Measurements from ENCODE around the gene FYN. TPM values are rescaled to one million over a fixed set of nuclear protein-coding genes. Genes with fewer than 3 reads are reported as not detected.
"Not testable (repeated sequence)": the region's sequence is repeated elsewhere in the genome, so short reads cannot be mapped to it uniquely, and the experiment has no call there.

Gene FYN
- total RNA-seq, 1 donor from 2014 or later: 124 TPM

GRCh38 chr6:111634981-111635380 lies 238.3 kb downstream of the FYN start:
- H3K4me3 ChIP-seq (ENCODE audit: low read length in 3 of 3); H3K27ac ChIP-seq (ENCODE audit: low read depth, low read length); H3K27me3 ChIP-seq (ENCODE audit: control insufficient read depth in 3 of 3, insufficient read depth in 3 of 3, low read length in 3 of 3); H3K9me3 ChIP-seq (ENCODE audit: control insufficient read depth in 3 of 3, low read length in 3 of 3); H3K9ac ChIP-seq (ENCODE audit: low read depth in 1 of 3, low read length in 3 of 3); H3K4me1 ChIP-seq (ENCODE audit: control insufficient read depth in 3 of 3, insufficient read depth in 3 of 3, low read length in 3 of 3); H3K36me3 ChIP-seq (ENCODE audit: control insufficient read depth in 3 of 3, insufficient read depth in 3 of 3, low read length in 3 of 3): not testable (repeated sequence)

- Histone ChIP-seq H3K27ac (ENCODE audit: low read depth, low read length) (no peak overlapping the region), H3K27me3 (ENCODE audit: control insufficient read depth in 3 of 3, insufficient read depth in 3 of 3, low read length in 3 of 3) (no peaks in the 10 kb centered on the region), H3K9me3 (ENCODE audit: control insufficient read depth in 3 of 3, low read length in 3 of 3) (no peaks in the 10 kb centered on the region), H3K4me1 (ENCODE audit: control insufficient read depth in 3 of 3, insufficient read depth in 3 of 3, low read length in 3 of 3) (no peaks in the 10 kb centered on the region), H3K36me3 (ENCODE audit: control insufficient read depth in 3 of 3, insufficient read depth in 3 of 3, low read length in 3 of 3) (no peaks in the 10 kb centered on the region), H3K4me3 (ENCODE audit: low read length in 3 of 3) (no peak overlapping the region), H3K9ac (ENCODE audit: low read depth in 1 of 3, low read length in 3 of 3) (no peak overlapping the region)
Observed at GRCh38 chr6:111633822-111634221, 239.4 kb downstream of the FYN start.

GRCh38 chr6:111632468-111633247 lies 240.6 kb downstream of the FYN start:
- Histone ChIP-seq H3K27me3 (ENCODE audit: control insufficient read depth in 3 of 3, insufficient read depth in 3 of 3, low read length in 3 of 3) (no peaks in the 10 kb centered on the region), H3K27ac (ENCODE audit: low read depth, low read length) (no peak overlapping the region), H3K36me3 (ENCODE audit: control insufficient read depth in 3 of 3, insufficient read depth in 3 of 3, low read length in 3 of 3) (no peaks in the 10 kb centered on the region), H3K9me3 (ENCODE audit: control insufficient read depth in 3 of 3, low read length in 3 of 3) (no peaks in the 10 kb centered on the region), H3K4me3 (ENCODE audit: low read length in 3 of 3) (no peak overlapping the region), H3K9ac (ENCODE audit: low read depth in 1 of 3, low read length in 3 of 3) (no peak overlapping the region), H3K4me1 (ENCODE audit: control insufficient read depth in 3 of 3, insufficient read depth in 3 of 3, low read length in 3 of 3) (peaks cover 4 to 8% (median 8%) of the 10 kb centered on the region in 3 donors)

- Histone ChIP-seq H3K4me1 (ENCODE audit: control insufficient read depth in 3 of 3, insufficient read depth in 3 of 3, low read length in 3 of 3) (peaks cover 4 to 10% (median 9%) of the 10 kb centered on the region in 3 donors), H3K36me3 (ENCODE audit: control insufficient read depth in 3 of 3, insufficient read depth in 3 of 3, low read length in 3 of 3) (no peaks in the 10 kb centered on the region), H3K4me3 (ENCODE audit: low read length in 3 of 3) (no peak overlapping the region), H3K27me3 (ENCODE audit: control insufficient read depth in 3 of 3, insufficient read depth in 3 of 3, low read length in 3 of 3) (no peaks in the 10 kb centered on the region), H3K27ac (ENCODE audit: low read depth, low read length) (no peak overlapping the region), H3K9ac (ENCODE audit: low read depth in 1 of 3, low read length in 3 of 3) (no peak overlapping the region), H3K9me3 (ENCODE audit: control insufficient read depth in 3 of 3, low read length in 3 of 3) (no peaks in the 10 kb centered on the region)
Observed at GRCh38 chr6:111631903-111632460, 241.3 kb downstream of the FYN start.

GRCh38 chr6:111631018-111631417 lies 242.2 kb downstream of the FYN start:
- H3K4me1 ChIP-seq (ENCODE audit: control insufficient read depth in 3 of 3, insufficient read depth in 3 of 3, low read length in 3 of 3): peaks cover 8 to 17% (median 14%) of the 10 kb centered on the region in 3 donors
- no peak overlapping the region for H3K27ac ChIP-seq (ENCODE audit: low read depth, low read length)
- no peaks in the 10 kb centered on the region for H3K36me3 ChIP-seq (ENCODE audit: control insufficient read depth in 3 of 3, insufficient read depth in 3 of 3, low read length in 3 of 3)
- no peak overlapping the region for H3K4me3 ChIP-seq (ENCODE audit: low read length in 3 of 3)
- H3K9me3 ChIP-seq (ENCODE audit: control insufficient read depth in 3 of 3, low read length in 3 of 3): no peaks in the 10 kb centered on the region
- no peaks in the 10 kb centered on the region for H3K27me3 ChIP-seq (ENCODE audit: control insufficient read depth in 3 of 3, insufficient read depth in 3 of 3, low read length in 3 of 3)
- no peak overlapping the region for H3K9ac ChIP-seq (ENCODE audit: low read depth in 1 of 3, low read length in 3 of 3)

- H3K4me3 ChIP-seq (ENCODE audit: low read length in 3 of 3): peak overlapping the region in 1 of 3 donors; percentile 0
- H3K36me3 ChIP-seq (ENCODE audit: control insufficient read depth in 3 of 3, insufficient read depth in 3 of 3, low read length in 3 of 3): no peaks in the 10 kb centered on the region
- H3K9ac ChIP-seq (ENCODE audit: low read depth in 1 of 3, low read length in 3 of 3): peak overlapping the region in 2 of 3 donors; percentile 40 to 46
- H3K9me3 ChIP-seq (ENCODE audit: control insufficient read depth in 3 of 3, low read length in 3 of 3): no peaks in the 10 kb centered on the region
- H3K4me1 ChIP-seq (ENCODE audit: control insufficient read depth in 3 of 3, insufficient read depth in 3 of 3, low read length in 3 of 3): peaks cover 18 to 35% (median 21%) of the 10 kb centered on the region in 3 donors
- H3K27ac ChIP-seq (ENCODE audit: low read depth, low read length): peak overlapping the region; percentile 71
- H3K27me3 ChIP-seq (ENCODE audit: control insufficient read depth in 3 of 3, insufficient read depth in 3 of 3, low read length in 3 of 3): no peaks in the 10 kb centered on the region
Observed at GRCh38 chr6:111628142-111628850, 245.0 kb downstream of the FYN start.

- Histone ChIP-seq H3K4me1 (ENCODE audit: control insufficient read depth in 3 of 3, insufficient read depth in 3 of 3, low read length in 3 of 3) (peaks cover 22 to 38% (median 22%) of the 10 kb centered on the region in 3 donors), H3K9me3 (ENCODE audit: control insufficient read depth in 3 of 3, low read length in 3 of 3) (no peaks in the 10 kb centered on the region), H3K9ac (ENCODE audit: low read depth in 1 of 3, low read length in 3 of 3) (peak overlapping the region; percentile 63 to 73 (median 69)), H3K27me3 (ENCODE audit: control insufficient read depth in 3 of 3, insufficient read depth in 3 of 3, low read length in 3 of 3) (no peaks in the 10 kb centered on the region), H3K4me3 (ENCODE audit: low read length in 3 of 3) (peak overlapping the region; percentile 42 to 68 (median 56)), H3K27ac (ENCODE audit: low read depth, low read length) (peak overlapping the region; percentile 76), H3K36me3 (ENCODE audit: control insufficient read depth in 3 of 3, insufficient read depth in 3 of 3, low read length in 3 of 3) (no peaks in the 10 kb centered on the region)
Observed at GRCh38 chr6:111626441-111626840, 246.8 kb downstream of the FYN start.

GRCh38 chr6:111625461-111626391 lies 247.5 kb downstream of the FYN start:
- Histone ChIP-seq H3K9me3 (ENCODE audit: control insufficient read depth in 3 of 3, low read length in 3 of 3) (no peaks in the 10 kb centered on the region), H3K9ac (ENCODE audit: low read depth in 1 of 3, low read length in 3 of 3) (peak overlapping the region; percentile 63 to 73 (median 69)), H3K27ac (ENCODE audit: low read depth, low read length) (peak overlapping the region; percentile 76), H3K27me3 (ENCODE audit: control insufficient read depth in 3 of 3, insufficient read depth in 3 of 3, low read length in 3 of 3) (no peaks in the 10 kb centered on the region), H3K36me3 (ENCODE audit: control insufficient read depth in 3 of 3, insufficient read depth in 3 of 3, low read length in 3 of 3) (no peaks in the 10 kb centered on the region), H3K4me1 (ENCODE audit: control insufficient read depth in 3 of 3, insufficient read depth in 3 of 3, low read length in 3 of 3) (peaks cover 22 to 38% (median 22%) of the 10 kb centered on the region in 3 donors), H3K4me3 (ENCODE audit: low read length in 3 of 3) (peak overlapping the region; percentile 42 to 68 (median 56))

- Histone ChIP-seq H3K4me1 (ENCODE audit: control insufficient read depth in 3 of 3, insufficient read depth in 3 of 3, low read length in 3 of 3) (peaks cover 22 to 38% (median 22%) of the 10 kb centered on the region in 3 donors), H3K27ac (ENCODE audit: low read depth, low read length) (peak overlapping the region; percentile 76), H3K4me3 (ENCODE audit: low read length in 3 of 3) (no peak overlapping the region), H3K9me3 (ENCODE audit: control insufficient read depth in 3 of 3, low read length in 3 of 3) (no peaks in the 10 kb centered on the region), H3K27me3 (ENCODE audit: control insufficient read depth in 3 of 3, insufficient read depth in 3 of 3, low read length in 3 of 3) (no peaks in the 10 kb centered on the region), H3K9ac (ENCODE audit: low read depth in 1 of 3, low read length in 3 of 3) (peak overlapping the region in 1 of 3 donors; percentile 69), H3K36me3 (ENCODE audit: control insufficient read depth in 3 of 3, insufficient read depth in 3 of 3, low read length in 3 of 3) (no peaks in the 10 kb centered on the region)
Observed at GRCh38 chr6:111625099-111625416, 248.2 kb downstream of the FYN start.
